Cerebellar cortex (tissue), 1 donor: ENCODE results near the gene CPO.
"Not testable (repeated sequence)": the region's sequence is repeated elsewhere in the genome, so short reads cannot be mapped to it uniquely, and the experiment has no call there.

ENCODE experiments used
- DNase-seq: peaks from one replicate; pipeline ENCODE4 v3.0.0-alpha.2; 2015; ENCODE audit warnings: low spot score

The CPO gene, protein sequence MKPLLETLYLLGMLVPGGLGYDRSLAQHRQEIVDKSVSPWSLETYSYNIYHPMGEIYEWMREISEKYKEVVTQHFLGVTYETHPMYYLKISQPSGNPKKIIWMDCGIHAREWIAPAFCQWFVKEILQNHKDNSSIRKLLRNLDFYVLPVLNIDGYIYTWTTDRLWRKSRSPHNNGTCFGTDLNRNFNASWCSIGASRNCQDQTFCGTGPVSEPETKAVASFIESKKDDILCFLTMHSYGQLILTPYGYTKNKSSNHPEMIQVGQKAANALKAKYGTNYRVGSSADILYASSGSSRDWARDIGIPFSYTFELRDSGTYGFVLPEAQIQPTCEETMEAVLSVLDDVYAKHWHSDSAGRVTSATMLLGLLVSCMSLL

GRCh38 chr2:206939340-206939739 lies at the start of gene CPO:
CPO (plus strand) TSS chr2:206939518; CDS start chr2:206939600, 82 bp downstream.
- DNase-seq: no peak

- no peak for DNase-seq
Observed at GRCh38 chr2:206890179-206890578, 49.1 kb upstream of the CPO start.

GRCh38 chr2:206890926-206891325 lies 48.4 kb upstream of the CPO start:
- no peak for DNase-seq

- no peak for DNase-seq
Observed at GRCh38 chr2:206915121-206915520, 24.2 kb upstream of the CPO start.

- no peak for DNase-seq
Observed at GRCh38 chr2:206918263-206918662, 21.1 kb upstream of the CPO start.

- no peak for DNase-seq
Observed at GRCh38 chr2:206920310-206920709, 19.0 kb upstream of the CPO start.

DNA sequence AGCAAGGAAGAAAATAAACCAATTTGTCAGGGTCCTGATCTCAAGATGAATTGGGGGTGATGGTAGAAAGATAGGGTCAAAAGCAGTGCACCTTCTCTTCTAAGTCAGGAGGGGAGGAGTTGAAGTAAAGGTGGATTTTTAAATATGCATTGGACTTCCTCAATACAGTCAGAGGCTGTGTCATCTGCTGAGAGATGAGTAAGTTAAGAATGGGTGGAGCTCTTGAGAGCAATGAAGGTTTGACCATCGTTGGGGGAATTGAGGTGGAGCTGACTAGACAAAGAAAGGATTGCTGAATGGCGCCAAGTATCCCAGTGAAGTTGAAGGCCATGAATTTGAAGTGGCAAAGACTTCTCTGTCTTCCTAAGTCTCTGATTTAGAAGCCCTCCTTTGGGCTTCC lies 18.4 kb upstream of the CPO start:
- DNase-seq: no peak

DNA sequence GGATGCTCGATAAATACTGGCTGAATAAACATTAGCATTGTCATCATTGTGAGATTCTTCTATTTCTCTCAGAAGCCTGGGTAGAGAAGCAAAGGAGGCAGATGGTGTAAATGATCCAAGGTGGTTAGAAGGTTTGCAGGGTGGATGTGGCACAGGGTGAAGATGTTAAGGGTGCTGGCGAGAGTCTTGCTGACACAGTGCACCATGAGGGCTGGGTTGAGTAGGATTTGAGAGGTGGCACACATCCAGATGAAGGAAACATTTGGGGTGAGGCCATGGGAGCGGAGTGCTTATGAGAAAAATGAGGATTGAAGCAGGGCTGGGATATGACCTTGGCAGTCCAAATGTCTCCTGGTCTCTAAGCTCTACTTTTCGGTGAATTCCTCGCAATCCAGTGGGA lies 17.8 kb upstream of the CPO start:
- no peak for DNase-seq

GRCh38 chr2:206935991-206936842 lies 3.1 kb upstream of the CPO start:
- no peak for DNase-seq

GRCh38 chr2:206936843-206937230 lies 2.5 kb upstream of the CPO start:
- DNase-seq: no peak

- DNase-seq: no peak
Observed at GRCh38 chr2:206937555-206937954, 1.8 kb upstream of the CPO start.

DNA sequence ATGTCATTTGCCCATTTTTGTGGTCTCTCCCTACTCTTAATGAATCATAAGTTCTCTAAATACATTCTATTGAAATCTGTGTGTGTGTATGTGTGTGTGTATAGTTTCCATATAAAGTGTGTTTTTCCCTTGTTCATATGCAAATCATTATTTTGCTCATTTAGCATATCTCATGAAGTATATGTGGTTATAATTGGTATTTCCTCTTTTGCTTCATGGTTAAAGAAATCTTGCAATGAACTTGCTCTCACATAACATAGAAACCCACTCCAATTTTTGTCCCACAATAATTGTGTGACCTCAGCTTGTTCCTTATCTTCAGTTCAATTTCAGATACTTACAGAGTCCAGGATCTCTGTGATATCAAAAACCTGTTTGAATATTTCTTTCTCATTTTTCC lies 1.2 kb downstream of the CPO start:
- no peak for DNase-seq

GRCh38 chr2:206942592-206943478 lies 3.5 kb downstream of the CPO start:
- DNase-seq: no peak

GRCh38 chr2:206953404-206953803 lies 14.1 kb downstream of the CPO start:
- DNase-seq: not testable (repeated sequence)

DNA sequence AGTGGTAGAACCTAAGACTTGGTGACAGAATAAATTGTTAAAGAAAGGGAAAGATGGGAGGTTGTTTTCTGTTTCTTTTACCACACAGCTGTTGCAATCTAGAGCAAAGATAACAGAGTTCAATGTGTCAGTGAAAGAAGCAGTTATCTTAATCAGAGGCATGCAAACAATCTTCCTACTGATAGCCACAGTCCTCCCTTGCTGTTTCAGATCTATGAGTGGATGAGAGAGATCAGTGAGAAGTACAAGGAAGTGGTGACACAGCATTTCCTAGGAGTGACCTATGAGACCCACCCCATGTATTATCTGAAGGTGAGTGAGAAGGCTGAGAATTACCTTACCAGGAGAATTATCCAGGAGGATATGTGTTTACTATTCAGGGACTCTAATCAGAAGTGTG lies 15.9 kb downstream of the CPO start:
- no peak for DNase-seq

DNA sequence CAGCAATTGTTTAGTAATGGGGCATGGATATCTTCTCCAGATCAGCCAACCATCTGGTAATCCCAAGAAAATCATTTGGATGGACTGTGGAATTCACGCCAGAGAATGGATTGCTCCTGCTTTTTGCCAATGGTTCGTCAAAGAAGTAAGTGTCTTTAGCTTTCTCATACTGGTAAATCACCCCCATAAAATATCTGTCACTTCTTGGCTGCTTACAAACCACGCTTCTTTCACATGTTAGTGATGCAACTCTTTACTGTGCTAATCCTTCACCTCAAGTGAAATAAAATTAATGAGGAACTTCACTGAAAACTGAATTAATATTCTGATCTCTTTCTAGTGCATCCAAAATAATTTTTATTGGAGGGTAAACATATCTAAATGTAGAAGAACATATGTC lies 18.9 kb downstream of the CPO start:
- DNase-seq: no peak

GRCh38 chr2:206962966-206963365 lies 23.6 kb downstream of the CPO start:
- no peak for DNase-seq

GRCh38 chr2:206968134-206969086 lies 29.1 kb downstream of the CPO start:
- peak; percentile 15 for DNase-seq

- DNase-seq: peak; percentile 69
Observed at GRCh38 chr2:206969192-206969591, 29.9 kb downstream of the CPO start.

GRCh38 chr2:206970589-206971360 lies 31.5 kb downstream of the CPO start:
- DNase-seq: no peak
